KG1 (cell line): ENCODE measurements around the gene CLCN5.

Experiments
- DNase-seq: peaks from one replicate; lab custom pipeline; 2025; lab: John Stamatoyannopoulos, UW

The CLCN5 gene

GRCh38 chrX:49934148-49934547 is 11.8 kb downstream of the CLCN5 start:
- DNase-seq = no peak

GRCh38 chrX:49934729-49935128 is 12.3 kb downstream of the CLCN5 start:
- DNase-seq = no peak

GRCh38 chrX:49947781-49948180 is 25.4 kb downstream of the CLCN5 start:
- no peak for DNase-seq

GRCh38 chrX:49949961-49950360 is 27.6 kb downstream of the CLCN5 start:
- DNase-seq = no peak

- no peak for DNase-seq
Observed at GRCh38 chrX:49951524-49952193, 29.3 kb downstream of the CLCN5 start.

GRCh38 chrX:49956313-49956712 is 33.9 kb downstream of the CLCN5 start:
- DNase-seq = no peak

- no peak for DNase-seq
Observed at GRCh38 chrX:49958727-49959485, 36.5 kb downstream of the CLCN5 start.

GRCh38 chrX:49959602-49960001 is 37.2 kb downstream of the CLCN5 start:
- no peak for DNase-seq

GRCh38 chrX:49960061-49960460 is 37.7 kb downstream of the CLCN5 start:
- no peak for DNase-seq

- no peak for DNase-seq
Observed at GRCh38 chrX:49970674-49971073, 48.3 kb downstream of the CLCN5 start.

- no peak for DNase-seq
Observed at GRCh38 chrX:49972328-49972860, 50.0 kb downstream of the CLCN5 start.

GRCh38 chrX:49976682-49977197 is 54.3 kb downstream of the CLCN5 start:
- DNase-seq = no peak

GRCh38 chrX:49977319-49978090 is 55.1 kb downstream of the CLCN5 start:
- no peak for DNase-seq

- DNase-seq = no peak
Observed at GRCh38 chrX:49978176-49978575, 55.8 kb downstream of the CLCN5 start.

GRCh38 chrX:49986058-49986457 is 63.7 kb downstream of the CLCN5 start:
- no peak for DNase-seq

- no peak for DNase-seq
Observed at GRCh38 chrX:49987651-49988050, 65.3 kb downstream of the CLCN5 start.

- no peak for DNase-seq
Observed at GRCh38 chrX:49988143-49988542, 65.7 kb downstream of the CLCN5 start.

GRCh38 chrX:49991758-49992157 is 69.4 kb downstream of the CLCN5 start:
- no peak for DNase-seq

GRCh38 chrX:49992853-49993252 is 70.5 kb downstream of the CLCN5 start:
- DNase-seq = no peak

GRCh38 chrX:49993661-49994060 is 71.3 kb downstream of the CLCN5 start:
- DNase-seq = no peak

- DNase-seq = no peak
Observed at GRCh38 chrX:49995107-49995731, 72.8 kb downstream of the CLCN5 start.
